ENCODE measurements around the gene POFUT1. TPM values are rescaled to one million over a fixed set of nuclear protein-coding genes. Genes with fewer than 3 reads are reported as not detected.

The POFUT1 gene
- total RNA-seq, 1 donor from 2014 or later: 46.3 TPM

- DNase-seq (ENCODE audit: low spot score in 2 of 2, unreplicated experiment in 2 of 2): no peak
- no peaks in the 10 kb centered on the region for H3K27me3 Mint-ChIP-seq (ENCODE audit: low read depth)
- H3K9me3 Mint-ChIP-seq: no peaks in the 10 kb centered on the region
- TF ChIP-seq, protein P1, sequence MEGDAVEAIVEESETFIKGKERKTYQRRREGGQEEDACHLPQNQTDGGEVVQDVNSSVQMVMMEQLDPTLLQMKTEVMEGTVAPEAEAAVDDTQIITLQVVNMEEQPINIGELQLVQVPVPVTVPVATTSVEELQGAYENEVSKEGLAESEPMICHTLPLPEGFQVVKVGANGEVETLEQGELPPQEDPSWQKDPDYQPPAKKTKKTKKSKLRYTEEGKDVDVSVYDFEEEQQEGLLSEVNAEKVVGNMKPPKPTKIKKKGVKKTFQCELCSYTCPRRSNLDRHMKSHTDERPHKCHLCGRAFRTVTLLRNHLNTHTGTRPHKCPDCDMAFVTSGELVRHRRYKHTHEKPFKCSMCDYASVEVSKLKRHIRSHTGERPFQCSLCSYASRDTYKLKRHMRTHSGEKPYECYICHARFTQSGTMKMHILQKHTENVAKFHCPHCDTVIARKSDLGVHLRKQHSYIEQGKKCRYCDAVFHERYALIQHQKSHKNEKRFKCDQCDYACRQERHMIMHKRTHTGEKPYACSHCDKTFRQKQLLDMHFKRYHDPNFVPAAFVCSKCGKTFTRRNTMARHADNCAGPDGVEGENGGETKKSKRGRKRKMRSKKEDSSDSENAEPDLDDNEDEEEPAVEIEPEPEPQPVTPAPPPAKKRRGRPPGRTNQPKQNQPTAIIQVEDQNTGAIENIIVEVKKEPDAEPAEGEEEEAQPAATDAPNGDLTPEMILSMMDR (IDR thresholded peaks at IDR 0.05; ENCODE audit: unreplicated experiment): no peak
- peaks cover 8% of the 10 kb centered on the region for H3K4me1 Mint-ChIP-seq
- peak overlapping the region; percentile 67 for H3K27ac Mint-ChIP-seq
- no peak overlapping the region for H3K4me3 Mint-ChIP-seq
- peaks cover 51% of the 10 kb centered on the region for H3K36me3 Mint-ChIP-seq
These were observed 24.2 kb downstream of the POFUT1 start for GRCh38 chr20:32231847-32232246.

- peaks cover 8% of the 10 kb centered on the region for H3K4me1 Mint-ChIP-seq
- no peaks in the 10 kb centered on the region for H3K27me3 Mint-ChIP-seq (ENCODE audit: low read depth)
- no peak overlapping the region for H3K4me3 Mint-ChIP-seq
- TF ChIP-seq, protein P1 (IDR thresholded peaks at IDR 0.05; ENCODE audit: unreplicated experiment): no peak
- H3K36me3 Mint-ChIP-seq: peaks cover 52% of the 10 kb centered on the region
- H3K9me3 Mint-ChIP-seq: no peaks in the 10 kb centered on the region
- DNase-seq (ENCODE audit: low spot score in 2 of 2, unreplicated experiment in 2 of 2): no peak
- peak overlapping the region; percentile 67 for H3K27ac Mint-ChIP-seq
These were observed 24.7 kb downstream of the POFUT1 start for GRCh38 chr20:32232326-32232886.

GRCh38 chr20:32233286-32233685 is 25.6 kb downstream of the POFUT1 start:
- H3K36me3 Mint-ChIP-seq: peaks cover 50% of the 10 kb centered on the region

GRCh38 chr20:32234135-32234808 is 26.6 kb downstream of the POFUT1 start:
- H3K27me3 Mint-ChIP-seq (ENCODE audit: low read depth): no peaks in the 10 kb centered on the region
- no peak overlapping the region for H3K27ac Mint-ChIP-seq
- DNase-seq (ENCODE audit: low spot score in 2 of 2, unreplicated experiment in 2 of 2): no peak
- H3K9me3 Mint-ChIP-seq: no peaks in the 10 kb centered on the region
- TF ChIP-seq, protein P1 (IDR thresholded peaks at IDR 0.05; ENCODE audit: unreplicated experiment): no peak
- peaks cover 46% of the 10 kb centered on the region for H3K36me3 Mint-ChIP-seq
- peaks cover 8% of the 10 kb centered on the region for H3K4me1 Mint-ChIP-seq
- H3K4me3 Mint-ChIP-seq: no peak overlapping the region

More at GRCh38 chr20:32233286-32233685, 25.6 kb downstream of the POFUT1 start:
- TF ChIP-seq, protein P1 (IDR thresholded peaks at IDR 0.05; ENCODE audit: unreplicated experiment): no peak
- H3K27ac Mint-ChIP-seq: no peak overlapping the region
- no peak for DNase-seq (ENCODE audit: low spot score in 2 of 2, unreplicated experiment in 2 of 2)
- no peaks in the 10 kb centered on the region for H3K27me3 Mint-ChIP-seq (ENCODE audit: low read depth)
- no peaks in the 10 kb centered on the region for H3K9me3 Mint-ChIP-seq
- H3K4me3 Mint-ChIP-seq: no peak overlapping the region
- H3K4me1 Mint-ChIP-seq: peaks cover 8% of the 10 kb centered on the region

DNA sequence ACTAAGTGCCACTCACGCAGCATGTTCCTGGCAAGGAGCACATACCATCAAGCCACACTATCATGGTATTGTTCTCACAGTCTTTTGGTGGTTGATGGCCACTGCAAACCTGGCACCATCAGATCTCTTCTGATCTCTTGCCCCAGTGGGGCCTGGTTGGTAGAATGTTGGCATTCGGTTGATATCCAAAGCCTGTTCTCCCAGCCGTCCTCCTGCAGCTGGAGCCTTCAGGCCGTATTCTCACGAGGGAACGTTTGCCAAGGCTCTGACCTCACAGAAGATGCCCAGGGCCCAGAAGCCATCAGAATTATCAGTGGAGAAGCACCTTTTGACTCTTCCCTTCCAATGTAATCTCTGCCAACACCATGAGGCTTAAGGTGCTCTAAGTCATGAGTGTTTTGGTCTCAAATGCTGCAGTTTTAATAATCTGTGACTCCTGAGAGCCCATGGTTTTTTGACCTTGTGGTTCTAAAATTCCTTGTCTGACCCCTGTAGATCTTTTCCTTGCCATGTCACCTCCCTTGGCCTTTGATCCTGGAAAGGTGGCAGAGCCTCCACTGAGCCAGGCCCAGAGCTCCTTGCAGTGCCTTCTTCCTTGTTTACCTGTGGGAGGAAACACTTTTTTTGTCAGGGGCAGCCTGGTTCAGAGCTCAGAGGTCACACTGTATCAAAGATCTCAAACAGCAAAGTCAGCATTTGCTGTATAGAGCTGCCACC is 27.8 kb downstream of the POFUT1 start:
- H3K27ac Mint-ChIP-seq: peak overlapping the region; percentile 65
- no peaks in the 10 kb centered on the region for H3K27me3 Mint-ChIP-seq (ENCODE audit: low read depth)
- TF ChIP-seq, protein P1 (IDR thresholded peaks at IDR 0.05; ENCODE audit: unreplicated experiment): no peak
- no peak overlapping the region for H3K4me3 Mint-ChIP-seq
- no peak for DNase-seq (ENCODE audit: low spot score in 2 of 2, unreplicated experiment in 2 of 2)
- H3K36me3 Mint-ChIP-seq: peaks cover 43% of the 10 kb centered on the region
- peaks cover 15% of the 10 kb centered on the region for H3K4me1 Mint-ChIP-seq
- no peaks in the 10 kb centered on the region for H3K9me3 Mint-ChIP-seq

Data from mesothelial cell of epicardium (in vitro differentiated cells).